Measurements from ENCODE around the gene EXOC6B. TPM values are rescaled to one million over a fixed set of nuclear protein-coding genes. Genes with fewer than 3 reads are reported as not detected.

Gene EXOC6B
- total and polyA plus RNA-seq, 8 donors = 3.4 to 57.2 (median 27.1) TPM

DNA sequence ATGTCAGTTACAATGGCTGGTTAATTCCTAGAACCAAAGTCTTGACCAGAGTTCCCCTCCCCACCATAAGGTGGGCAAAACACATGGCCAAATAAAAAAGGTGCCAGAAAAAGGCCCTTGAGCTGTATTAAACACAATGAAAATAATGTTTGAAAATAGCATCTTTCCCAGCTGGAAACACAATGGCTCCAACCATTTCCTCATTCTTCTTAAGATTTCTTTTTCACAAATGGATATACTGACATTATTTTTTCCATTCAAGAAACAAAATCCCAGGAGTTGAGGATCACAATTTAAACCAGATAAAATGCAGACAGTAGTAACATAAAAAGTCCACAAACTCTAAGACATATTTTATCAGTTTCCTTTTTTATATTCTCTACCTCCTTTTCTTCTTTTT, 143.8 kb downstream of the EXOC6B start:
- Histone ChIP-seq H3K4me3 (no peak overlapping the region), H3K36me3 (peaks cover 0 to 4% (median 0%) of the 10 kb centered on the region in 4 donors), H3K27me3 (no peaks in the 10 kb centered on the region), H3K4me1 (peaks cover 0 to 13% (median 4%) of the 10 kb centered on the region in 4 donors), H3K27ac (no peak overlapping the region), H3K9me3 (no peaks in the 10 kb centered on the region)
- intact Hi-C loops (cut with DNase I; ENCODE audit: low total_unique reads) = no loop called here
- DNase-seq = no peak
- no peak for TF ChIP-seq POLR2AphosphoS5 (IDR thresholded peaks at IDR 0.05)
- no peak for TF ChIP-seq POLR2A (IDR thresholded peaks at IDR 0.05)
- TF ChIP-seq EP300 (IDR thresholded peaks at IDR 0.05) = no peak
- TF ChIP-seq, protein P1, sequence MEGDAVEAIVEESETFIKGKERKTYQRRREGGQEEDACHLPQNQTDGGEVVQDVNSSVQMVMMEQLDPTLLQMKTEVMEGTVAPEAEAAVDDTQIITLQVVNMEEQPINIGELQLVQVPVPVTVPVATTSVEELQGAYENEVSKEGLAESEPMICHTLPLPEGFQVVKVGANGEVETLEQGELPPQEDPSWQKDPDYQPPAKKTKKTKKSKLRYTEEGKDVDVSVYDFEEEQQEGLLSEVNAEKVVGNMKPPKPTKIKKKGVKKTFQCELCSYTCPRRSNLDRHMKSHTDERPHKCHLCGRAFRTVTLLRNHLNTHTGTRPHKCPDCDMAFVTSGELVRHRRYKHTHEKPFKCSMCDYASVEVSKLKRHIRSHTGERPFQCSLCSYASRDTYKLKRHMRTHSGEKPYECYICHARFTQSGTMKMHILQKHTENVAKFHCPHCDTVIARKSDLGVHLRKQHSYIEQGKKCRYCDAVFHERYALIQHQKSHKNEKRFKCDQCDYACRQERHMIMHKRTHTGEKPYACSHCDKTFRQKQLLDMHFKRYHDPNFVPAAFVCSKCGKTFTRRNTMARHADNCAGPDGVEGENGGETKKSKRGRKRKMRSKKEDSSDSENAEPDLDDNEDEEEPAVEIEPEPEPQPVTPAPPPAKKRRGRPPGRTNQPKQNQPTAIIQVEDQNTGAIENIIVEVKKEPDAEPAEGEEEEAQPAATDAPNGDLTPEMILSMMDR (IDR thresholded peaks at IDR 0.05) = no peak

DNA sequence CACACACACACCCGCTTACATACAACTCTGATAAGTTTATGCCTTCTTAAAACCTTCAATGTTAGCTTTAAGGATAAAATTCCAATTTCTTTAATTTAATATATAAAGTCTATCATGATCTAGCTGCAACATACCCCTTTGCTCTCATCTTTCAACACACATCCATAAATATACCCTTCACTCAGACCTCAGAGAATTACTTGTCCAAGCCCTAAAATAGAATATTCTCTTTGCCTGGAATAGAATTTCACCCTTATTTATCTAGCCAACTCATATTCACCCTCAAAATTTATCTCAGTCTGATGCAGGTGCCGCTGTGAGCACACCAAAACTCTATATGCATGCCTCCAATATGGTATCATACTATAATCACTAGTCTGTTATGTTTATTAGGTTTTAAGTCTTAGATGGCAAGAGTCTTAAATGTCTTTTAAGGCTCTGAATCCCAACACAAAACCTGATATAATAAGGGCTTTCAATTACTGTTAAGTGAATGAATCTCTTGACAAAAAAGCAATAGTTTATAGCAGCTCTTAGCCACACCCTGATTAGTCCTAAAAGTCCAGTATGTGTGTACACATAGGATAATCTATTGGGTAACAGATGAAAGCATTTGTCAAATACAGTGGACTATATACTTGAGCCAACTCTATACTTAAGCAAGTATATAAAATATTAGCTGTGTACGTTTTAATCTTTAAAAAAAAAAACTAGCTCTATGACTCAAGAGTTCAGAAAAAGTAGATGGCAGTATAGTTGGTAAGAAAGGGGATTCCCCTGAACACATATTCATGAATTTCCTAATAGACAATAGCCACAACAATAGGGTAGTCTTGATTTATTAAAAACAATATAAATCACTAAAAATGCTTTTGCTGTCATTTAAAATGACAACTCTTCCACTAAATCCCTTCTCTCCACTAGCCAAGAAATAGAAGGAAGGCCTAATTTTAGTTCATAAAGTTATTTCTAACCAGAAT, 144.5 kb downstream of the EXOC6B start:
- DNase-seq = no peak
- WGBS, 5 donors = 54 to 63% (median 62%) methylated on average over 3 of the region's 3 CpGs
- no peak overlapping the region for H3K4me3 ChIP-seq
- H3K9me3 ChIP-seq = no peaks in the 10 kb centered on the region
- H3K27ac ChIP-seq = no peak overlapping the region
- peaks cover 0 to 20% (median 6%) of the 10 kb centered on the region in 4 donors for H3K4me1 ChIP-seq
- intact Hi-C loops (cut with DNase I; ENCODE audit: low total_unique reads) = no loop called here
- peaks cover 0 to 4% (median 0%) of the 10 kb centered on the region in 4 donors for H3K36me3 ChIP-seq
- H3K27me3 ChIP-seq = no peaks in the 10 kb centered on the region
- TF ChIP-seq POLR2AphosphoS5 (IDR thresholded peaks at IDR 0.05) (no peak), EP300 (IDR thresholded peaks at IDR 0.05) (no peak), POLR2A (IDR thresholded peaks at IDR 0.05) (no peak)
- TF ChIP-seq, protein P1 (IDR thresholded peaks at IDR 0.05) = no peak

DNA sequence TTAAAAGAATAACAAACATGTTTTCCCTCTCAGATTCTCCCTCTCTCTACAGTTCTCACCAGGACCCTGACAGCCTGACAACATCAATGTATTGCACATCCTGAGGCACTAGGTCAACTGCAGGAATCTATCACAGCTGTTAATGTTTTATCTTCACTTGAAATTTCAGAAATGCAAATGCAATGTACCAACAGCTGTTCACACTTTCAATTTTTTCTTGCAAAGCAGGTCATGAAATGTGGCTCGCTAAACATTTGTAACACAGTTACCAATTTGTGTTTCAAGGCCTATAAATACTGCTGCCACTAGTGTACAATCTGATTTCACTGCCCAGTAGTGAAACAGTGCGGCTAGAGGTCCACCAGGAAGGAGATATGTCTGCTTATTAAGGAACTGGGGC, 147.8 kb downstream of the EXOC6B start:
- no peak for DNase-seq
- no peak overlapping the region for H3K4me3 ChIP-seq
- H3K27ac ChIP-seq = no peak overlapping the region
- WGBS, 5 donors = 77 to 93% (median 86%) methylated on average over 2 of the region's 2 CpGs
- peaks cover 0 to 40% (median 14%) of the 10 kb centered on the region in 4 donors for H3K4me1 ChIP-seq
- no peaks in the 10 kb centered on the region for H3K36me3 ChIP-seq
- H3K27me3 ChIP-seq = no peaks in the 10 kb centered on the region
- intact Hi-C loops (cut with DNase I; ENCODE audit: low total_unique reads) = no loop called here
- no peaks in the 10 kb centered on the region for H3K9me3 ChIP-seq
- TF ChIP-seq EP300 (IDR thresholded peaks at IDR 0.05) (no peak), POLR2A (IDR thresholded peaks at IDR 0.05) (no peak)
- TF ChIP-seq, protein P1 (IDR thresholded peaks at IDR 0.05) = no peak

DNA sequence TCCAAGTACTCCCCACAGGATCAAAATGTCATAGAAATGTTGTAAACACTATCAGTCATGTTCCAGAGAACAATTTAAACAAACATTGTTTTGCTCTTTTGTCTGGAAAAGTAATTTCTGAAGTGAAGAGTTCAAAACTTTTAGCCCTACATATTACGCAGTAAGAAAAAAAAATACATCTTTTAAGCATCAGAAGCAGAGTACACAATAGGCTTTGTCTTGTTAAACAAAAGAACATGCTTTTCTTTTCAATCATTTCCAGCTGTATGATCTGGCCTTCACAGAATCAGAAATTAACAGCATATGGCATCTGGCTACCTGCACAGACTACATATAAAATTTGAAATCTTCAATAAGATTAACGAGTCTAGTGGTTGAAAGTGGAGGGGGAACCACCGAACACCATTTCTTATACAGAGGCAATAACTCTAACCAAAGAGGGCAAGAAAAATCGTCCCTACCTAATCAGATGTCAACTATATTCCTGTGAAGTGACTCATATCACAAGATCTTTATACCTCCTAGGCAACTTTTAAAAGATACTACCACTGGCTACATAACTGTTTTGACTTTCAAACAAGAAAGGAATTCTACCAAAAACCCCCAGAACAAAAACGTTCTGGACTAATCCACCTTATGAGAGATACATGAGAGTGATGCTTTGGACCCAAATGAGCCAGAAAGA, 149.3 kb downstream of the EXOC6B start:
- no peak overlapping the region for H3K4me3 ChIP-seq
- intact Hi-C loops (cut with DNase I; ENCODE audit: low total_unique reads) = no loop called here
- no peak overlapping the region for H3K27ac ChIP-seq
- H3K4me1 ChIP-seq = peaks cover 0 to 34% (median 12%) of the 10 kb centered on the region in 4 donors
- WGBS, 5 donors = 58 to 65% (median 64%) methylated on average over 5 of the region's 5 CpGs
- H3K27me3 ChIP-seq = no peaks in the 10 kb centered on the region
- H3K9me3 ChIP-seq = no peaks in the 10 kb centered on the region
- no peak for DNase-seq
- H3K36me3 ChIP-seq = no peaks in the 10 kb centered on the region
- TF ChIP-seq, protein P1 (IDR thresholded peaks at IDR 0.05) = no peak
- TF ChIP-seq POLR2AphosphoS5 (IDR thresholded peaks at IDR 0.05) = no peak
- TF ChIP-seq EP300 (IDR thresholded peaks at IDR 0.05) = no peak
- no peak for TF ChIP-seq POLR2A (IDR thresholded peaks at IDR 0.05)

Data from stomach (tissue), 9 donors.